Osteoblast (primary cell): ENCODE measurements around the gene ZNF684. TPM values are rescaled to one million over a fixed set of nuclear protein-coding genes. Genes with fewer than 3 reads are reported as not detected.

Experiments used
- DNase-seq: peaks from one replicate; pipeline ENCODE4 v3.0.0; 2011; ENCODE audit warnings: low spot score, mixed read lengths; ENCODE audit not compliant: insufficient read length; ENCODE audit errors: missing footprints
- H2AFZ ChIP-seq: 2 replicates; pipeline ENCODE4 v1.6.0; 2011; ENCODE audit warnings: mild to moderate bottlenecking, low read length
- H3K27ac ChIP-seq: 2 replicates; pipeline ENCODE4 v1.5.1; 2011; ENCODE audit warnings: mild to moderate bottlenecking, low read depth, low read length, moderate library complexity
- H3K27me3 ChIP-seq: 2 replicates; pipeline ENCODE4 v1.6.0; 2012; ENCODE audit warnings: mild to moderate bottlenecking, control low read depth, inconsistent platforms, low read length, moderate library complexity; ENCODE audit not compliant: insufficient read depth
- H3K36me3 ChIP-seq: 2 replicates; pipeline ENCODE4 v1.5.1; 2011; ENCODE audit warnings: mild to moderate bottlenecking, low read length, control low read depth, moderate library complexity; ENCODE audit not compliant: insufficient read depth
- H3K4me1 ChIP-seq: 2 replicates; pipeline ENCODE4 v1.5.1; 2011; ENCODE audit warnings: mild to moderate bottlenecking, low read length, control low read depth, moderate library complexity; ENCODE audit not compliant: insufficient read depth
- H3K4me2 ChIP-seq: 2 replicates; pipeline ENCODE4 v1.6.0; 2011; ENCODE audit warnings: mild to moderate bottlenecking, low read length; ENCODE audit not compliant: insufficient read depth
- H3K4me3 ChIP-seq: fragments of 200-600 bp; sonication (generic); 3 replicates; pipeline ENCODE4 v1.5.1; 2012; ENCODE audit warnings: mild to moderate bottlenecking, low read length, inconsistent platforms; ENCODE audit not compliant: insufficient read depth
- H3K79me2 ChIP-seq: 2 replicates; pipeline ENCODE4 v1.6.0; 2012; ENCODE audit warnings: mild to moderate bottlenecking, low read length, control low read depth, inconsistent platforms; ENCODE audit not compliant: insufficient read depth
- H3K9me3 ChIP-seq: 2 replicates; pipeline ENCODE4 v1.5.1; 2011; ENCODE audit warnings: low read depth, low read length, control low read depth
- H4K20me1 ChIP-seq: 2 replicates; pipeline ENCODE4 v1.6.0; 2012; ENCODE audit warnings: mild to moderate bottlenecking, low read length, control low read depth; ENCODE audit not compliant: insufficient read depth
- CTCF ChIP-seq: IDR thresholded peaks from 2 replicates; pipeline ENCODE4 v1.5.1; 2011; ENCODE audit warnings: mild to moderate bottlenecking, low read depth, low read length, moderate library complexity; ENCODE audit errors: extremely low read depth
- total RNA-seq: library from RNA; depleted of rRNA; stranded (reverse); fragments of >200 nt; gene quantifications from 2 replicates; pipeline ENCODE4 v1.2.3, GENCODE V29; 2012

The ZNF684 gene
- total RNA-seq, 1 donor, result 3.6 TPM

- no peak overlapping the region for H2AFZ ChIP-seq
- no peak for TF ChIP-seq CTCF
- H3K4me1 ChIP-seq, result no peaks in the 10 kb centered on the region
- no peak overlapping the region for H3K4me2 ChIP-seq
- no peaks in the 10 kb centered on the region for H4K20me1 ChIP-seq
- no peaks in the 10 kb centered on the region for H3K27me3 ChIP-seq
- H3K4me3 ChIP-seq, result no peak overlapping the region
- no peaks in the 10 kb centered on the region for H3K9me3 ChIP-seq
- no peak overlapping the region for H3K27ac ChIP-seq
- DNase-seq, result no peak
- H3K36me3 ChIP-seq, result no peaks in the 10 kb centered on the region
- no peaks in the 10 kb centered on the region for H3K79me2 ChIP-seq
Observed at GRCh38 chr1:40562185-40562584, 30.7 kb downstream of the ZNF684 start.

GRCh38 chr1:40563266-40563665 is 31.8 kb downstream of the ZNF684 start:
- Histone ChIP-seq H4K20me1 (no peaks in the 10 kb centered on the region), H3K27me3 (peaks cover 2% of the 10 kb centered on the region), H3K4me2 (no peak overlapping the region), H3K36me3 (no peaks in the 10 kb centered on the region), H2AFZ (no peak overlapping the region), H3K4me1 (no peaks in the 10 kb centered on the region), H3K9me3 (no peaks in the 10 kb centered on the region), H3K27ac (no peak overlapping the region), H3K4me3 (no peak overlapping the region), H3K79me2 (no peaks in the 10 kb centered on the region)
- TF ChIP-seq CTCF, result no peak
- no peak for DNase-seq

- DNase-seq, result no peak
- Histone ChIP-seq H4K20me1 (no peaks in the 10 kb centered on the region), H3K27ac (no peak overlapping the region), H3K4me2 (no peak overlapping the region), H2AFZ (no peak overlapping the region), H3K27me3 (peaks cover 4% of the 10 kb centered on the region), H3K4me3 (no peak overlapping the region), H3K9me3 (no peaks in the 10 kb centered on the region), H3K79me2 (no peaks in the 10 kb centered on the region), H3K36me3 (no peaks in the 10 kb centered on the region), H3K4me1 (no peaks in the 10 kb centered on the region)
- no peak for TF ChIP-seq CTCF
Observed at GRCh38 chr1:40564506-40564905, 33.1 kb downstream of the ZNF684 start.

- H3K27ac ChIP-seq, result no peak overlapping the region
- H3K4me2 ChIP-seq, result no peak overlapping the region
- H3K4me1 ChIP-seq, result no peaks in the 10 kb centered on the region
- no peaks in the 10 kb centered on the region for H4K20me1 ChIP-seq
- H3K79me2 ChIP-seq, result no peaks in the 10 kb centered on the region
- TF ChIP-seq CTCF, result no peak
- no peak overlapping the region for H3K4me3 ChIP-seq
- peaks cover 5% of the 10 kb centered on the region for H3K27me3 ChIP-seq
- H3K36me3 ChIP-seq, result no peaks in the 10 kb centered on the region
- DNase-seq, result no peak
- H2AFZ ChIP-seq, result no peak overlapping the region
- no peaks in the 10 kb centered on the region for H3K9me3 ChIP-seq
Observed at GRCh38 chr1:40564913-40565312, 33.5 kb downstream of the ZNF684 start.
